Endothelial cell of umbilical vein (primary cell): ENCODE data around the gene BCL6B. TPM values are rescaled to one million over a fixed set of nuclear protein-coding genes. Genes with fewer than 3 reads are reported as not detected.

Source experiments
- BruUV-seq: library from RNA; stranded (reverse); fragments of 400-500 nt; replicated peaks from 2 replicates; lab custom pipeline; 2021; lab: Mats Ljungman, UMichigan
- CTCF ChIA-PET: fragments of 300-600, 350-600 bp; sonication (Branson Sonifier 250); formaldehyde crosslinking; loops from one replicate; lab custom pipeline; 2021; ENCODE audit warnings: antibody characterized with exemption, inconsistent platforms; lab: Charles Lee
- POLR2A ChIA-PET: fragments of 300-600, 350-600 bp; sonication (Branson Sonifier 250); formaldehyde crosslinking; loops from one replicate; lab custom pipeline; 2021; ENCODE audit warnings: antibody characterized with exemption, inconsistent platforms; lab: Charles Lee
- DNase-seq: peaks from one replicate; pipeline ENCODE4 v3.0.0-alpha.2; 2011; ENCODE audit warnings: low read depth, low spot score
- FAIRE-seq: peaks from 2 replicates; lab custom pipeline; 2011; peaks lifted over from hg19 to GRCh38; lab: Jason Lieb, UNC
- H2AFZ ChIP-seq: 2 replicates; pipeline ENCODE4 v1.6.0; 2012; ENCODE audit warnings: low read depth, low read length, control low read depth, inconsistent platforms
- H3K27ac ChIP-seq: 2 replicates; pipeline ENCODE4 v1.5.1; 2011; ENCODE audit warnings: low read depth, mild to moderate bottlenecking, control low read depth, low read length, moderate library complexity; ENCODE audit not compliant: insufficient read depth
- H3K27me3 ChIP-seq, 2 experiments: 2 replicates each; pipeline versions ENCODE4 v1.6.0 to v1.6.1; 2011; ENCODE audit warnings: low read length in 2 of 2, mixed read lengths in 1 of 2; ENCODE audit not compliant: control insufficient read depth in 2 of 2, insufficient read depth in 2 of 2
- H3K36me3 ChIP-seq, 2 experiments: 2 replicates in 1 of 2; 3 replicates in 1 of 2; pipeline ENCODE4 v1.5.1; 2011; ENCODE audit warnings: low read length in 2 of 2, mild to moderate bottlenecking in 1 of 2, moderate library complexity in 1 of 2; ENCODE audit not compliant: control insufficient read depth in 2 of 2, insufficient read depth in 2 of 2; ENCODE audit errors: extremely low read depth in 1 of 2
- H3K4me1 ChIP-seq: 3 replicates; pipeline ENCODE4 v1.5.1; 2011; ENCODE audit warnings: mild to moderate bottlenecking, low read length; ENCODE audit not compliant: control insufficient read depth, insufficient read depth; ENCODE audit errors: extremely low read depth
- H3K4me2 ChIP-seq: 2 replicates; pipeline ENCODE4 v1.6.1; 2011; ENCODE audit warnings: low read length, control low read depth, mixed read lengths; ENCODE audit not compliant: insufficient read depth
- H3K4me3 ChIP-seq, 3 experiments: fragments of 200-600 bp in 1 of 3; sonication (generic), shearing (Covaris generic) in 1 of 3; replicated peaks in 1 of 3; 2 replicates each; pipeline ENCODE4 v1.5.1; 2011 to 2016; ENCODE audit warnings: control low read depth in 3 of 3, low read length in 3 of 3, mild to moderate bottlenecking in 2 of 3, inconsistent platforms in 1 of 3, low read depth in 1 of 3, moderate library complexity in 1 of 3; ENCODE audit not compliant: insufficient read depth in 1 of 3
- H3K79me2 ChIP-seq: 2 replicates; pipeline ENCODE4 v1.6.0; 2012; ENCODE audit warnings: low read length, inconsistent platforms; ENCODE audit not compliant: control insufficient read depth, insufficient read depth
- H3K9ac ChIP-seq: replicated peaks from 2 replicates; pipeline ENCODE3; 2011; ENCODE audit warnings: low read length, control low read depth; ENCODE audit not compliant: insufficient read depth; ENCODE audit errors: extremely low read depth
- H3K9me1 ChIP-seq: replicated peaks from 3 replicates; pipeline ENCODE4 v1.6.0; 2011; ENCODE audit warnings: mild to moderate bottlenecking, low read length; ENCODE audit not compliant: control insufficient read depth, insufficient read depth; ENCODE audit errors: extremely low read depth
- H3K9me3 ChIP-seq: replicated peaks from 2 replicates; pipeline ENCODE4 v1.5.1; 2012; ENCODE audit warnings: low read length, inconsistent platforms; ENCODE audit not compliant: control insufficient read depth, insufficient read depth
- H4K20me1 ChIP-seq: replicated peaks from 2 replicates; pipeline ENCODE3; 2011; ENCODE audit warnings: mild to moderate bottlenecking, low read length; ENCODE audit not compliant: control insufficient read depth, insufficient read depth; ENCODE audit errors: extremely low read depth
- CTCF ChIP-seq, 2 donors: IDR thresholded peaks; 1 replicate in 1 of 2; 2 replicates in 1 of 2; pipeline ENCODE4 v1.5.1; 2011; ENCODE audit warnings: low read length in 2 of 2, mild to moderate bottlenecking in 2 of 2, moderate library complexity in 2 of 2, control low read depth in 1 of 2, inconsistent platforms in 1 of 2, low read depth in 1 of 2; ENCODE audit not compliant: insufficient read depth in 1 of 2; ENCODE audit errors: extremely low read depth in 1 of 2
- EZH2 ChIP-seq: IDR thresholded peaks from 2 replicates; pipeline ENCODE4 v1.6.1; 2012; ENCODE audit warnings: borderline replicate concordance, low read depth, mild to moderate bottlenecking, moderate library complexity, low read length, inconsistent platforms; ENCODE audit not compliant: severe bottlenecking
- FOS ChIP-seq: IDR thresholded peaks from 2 replicates; pipeline ENCODE4 v1.6.1; 2011; ENCODE audit warnings: mild to moderate bottlenecking, low read length, moderate library complexity, borderline replicate concordance; ENCODE audit not compliant: insufficient read depth
- GATA2 ChIP-seq: IDR thresholded peaks from 2 replicates; pipeline ENCODE4 v1.7.0; 2011; ENCODE audit warnings: low read depth, mild to moderate bottlenecking, moderate library complexity, mixed read lengths, low read length; ENCODE audit not compliant: insufficient read length, insufficient read depth
- JUN ChIP-seq: IDR thresholded peaks from 2 replicates; pipeline ENCODE4 v1.6.1; 2011; ENCODE audit warnings: borderline replicate concordance, low read depth; ENCODE audit not compliant: insufficient read length, insufficient read depth
- MAX ChIP-seq: IDR thresholded peaks from 2 replicates; pipeline ENCODE4 v1.6.1; 2011; ENCODE audit not compliant: insufficient read depth, insufficient read length
- MYC ChIP-seq: IDR thresholded peaks from one replicate; pipeline ENCODE4 v1.6.1; 2011; ENCODE audit warnings: mild to moderate bottlenecking, low read depth, low read length
- POLR2A ChIP-seq: IDR thresholded peaks from 2 replicates; pipeline ENCODE4 v1.6.1; 2012; ENCODE audit warnings: low read depth, mild to moderate bottlenecking, control low read depth, low read length
- POLR2AphosphoS5 ChIP-seq: IDR thresholded peaks from 2 replicates; pipeline ENCODE4 v1.6.1; 2012; ENCODE audit warnings: low read depth, mild to moderate bottlenecking, control low read depth, low read length, moderate library complexity; ENCODE audit not compliant: insufficient read depth
- dilution Hi-C: fragments of 300-500 bp; cut with MboI; formaldehyde crosslinking; loops from one replicate; pipeline ENCODE4 v1.15.0; 2019; ENCODE audit warnings: low sequenced_read_pairs; ENCODE audit not compliant: extremely low pct_ligation_motif_present
- intact Hi-C: fragments of 100-400 bp; cut with micrococcal nuclease; formaldehyde crosslinking; loops from one replicate; pipeline ENCODE4 v1.10.0; 2022
- polyA plus RNA-seq, 4 experiments: library from polyadenylated mRNA; depleted of rRNA in 3 of 4; stranded (reverse) in 3 of 4; unstranded in 1 of 4; fragments of >200 nt; gene quantifications; 2 replicates each; pipeline versions ENCODE4 v1.2.1 to v1.2.3, GENCODE V29; 2011 to 2012; ENCODE audit warnings: missing spikeins in 1 of 4
- total RNA-seq: library from RNA; stranded (reverse); gene quantifications from 2 replicates; pipeline ENCODE4 v1.2.3, GENCODE V29; 2021

BCL6B gene
- total and polyA plus RNA-seq, 2 donors (not counting 3 experiments of a cell fraction or from before 2014, with no cell fraction given): 93.5 to 160 TPM

- Histone ChIP-seq H3K79me2 (peaks cover 11% of the 10 kb centered on the region), H3K4me3 (no peak overlapping the region), H3K9me3 (no peaks in the 10 kb centered on the region), H4K20me1 (peaks cover 2% of the 10 kb centered on the region), H3K4me2 (no peak overlapping the region), H3K9ac (no peak overlapping the region), H3K9me1 (no peaks in the 10 kb centered on the region), H3K4me1 (no peaks in the 10 kb centered on the region), H3K27me3 (no peaks in the 10 kb centered on the region), H3K27ac (no peak overlapping the region), H2AFZ (no peak overlapping the region), H3K36me3 (peaks cover 14 to 24% of the 10 kb centered on the region in 2 experiments)
- DNase-seq: no peak
- intact Hi-C loops: loop anchor here (1.0 kb wide), 2 partner anchors 89 to 337 kb away; no protein-coding TSS in a partner anchor
- no peak for TF ChIP-seq POLR2AphosphoS5
- TF ChIP-seq POLR2A: no peak
- TF ChIP-seq JUN: no peak
- no peak for TF ChIP-seq MAX
- no peak for TF ChIP-seq EZH2
- TF ChIP-seq CTCF (IDR thresholded peaks at IDR 0.05; ENCODE audit: extremely low read depth in 1 of 2, insufficient read depth in 1 of 2, low read depth in 1 of 2, low read length in 2 of 2): no peak
- TF ChIP-seq MYC: no peak
- no peak for TF ChIP-seq FOS
- no peak for TF ChIP-seq GATA2
- dilution Hi-C loops: no loop called here
- no TSS peak for BruUV-seq
- FAIRE-seq: no peak
- CTCF ChIA-PET: interaction anchor here (0.8 to 5.8 kb wide), 25 partner anchors 8 to 342 kb away, joined by 3 to 100 read pairs (median 4); partner anchors contain the start of gene ALOX12
- POLR2A ChIA-PET: no interaction called here
These were observed 19.1 kb upstream of the BCL6B start for GRCh38 chr17:7003745-7004144.
